ENCODE results near the gene POU2F2. TPM values are rescaled to one million over a fixed set of nuclear protein-coding genes. Genes with fewer than 3 reads are reported as not detected.

POU2F2 gene
- total RNA-seq, 2 donors from 2014 or later: 1.8 to 2.6 TPM

GRCh38 chr19:42130254-42130573 lies 2.0 kb downstream of the POU2F2 start:
- TF ChIP-seq CTCF (conservative IDR thresholded peaks at IDR 0.05): no peak
- DNase-seq: no peak
- Mint-ChIP-seq H3K4me1 (peaks cover 3% of the 10 kb centered on the region), H3K9me3 (no peaks in the 10 kb centered on the region), H3K27ac (no peak overlapping the region), H3K4me3 (no peak overlapping the region), H3K27me3 (ENCODE audit: insufficient read depth) (peaks cover 47% of the 10 kb centered on the region), H3K36me3 (ENCODE audit: low read depth) (no peaks in the 10 kb centered on the region)
- Histone ChIP-seq H3K4me3 (ENCODE audit: low read length) (no peak overlapping the region), H3K27me3 (ENCODE audit: control insufficient read depth, insufficient read depth, low read length, poor library complexity, severe bottlenecking) (peaks cover 32% of the 10 kb centered on the region), H3K36me3 (ENCODE audit: control insufficient read depth, insufficient read depth, low read length) (no peaks in the 10 kb centered on the region), H3K9me3 (ENCODE audit: control insufficient read depth, low read length) (no peaks in the 10 kb centered on the region), H3K9ac (ENCODE audit: extremely low read depth, low read length, poor library complexity, severe bottlenecking) (no peak overlapping the region), H3K27ac (ENCODE audit: low read depth, low read length) (no peak overlapping the region), H3K4me1 (ENCODE audit: control insufficient read depth, insufficient read depth, low read length) (no peaks in the 10 kb centered on the region)

GRCh38 chr19:42129399-42130253 lies 2.6 kb downstream of the POU2F2 start:
- H3K27ac ChIP-seq (ENCODE audit: low read depth, low read length): no peak overlapping the region
- H3K9ac ChIP-seq (ENCODE audit: extremely low read depth, low read length, poor library complexity, severe bottlenecking): no peak overlapping the region
- H3K27me3 Mint-ChIP-seq (ENCODE audit: insufficient read depth): peaks cover 44% of the 10 kb centered on the region
- H3K27ac Mint-ChIP-seq: no peak overlapping the region
- H3K4me1 Mint-ChIP-seq: peaks cover 3% of the 10 kb centered on the region
- no peaks in the 10 kb centered on the region for H3K36me3 ChIP-seq (ENCODE audit: control insufficient read depth, insufficient read depth, low read length)
- no peaks in the 10 kb centered on the region for H3K9me3 ChIP-seq (ENCODE audit: control insufficient read depth, low read length)
- no peak overlapping the region for H3K4me3 ChIP-seq (ENCODE audit: low read length)
- 74 to 75% methylated on average over 10 to 19 of the region's 20 CpGs for WGBS, 2 experiments (ENCODE audit: insufficient coverage in 1 of 2, insufficient read length in 1 of 2)
- TF ChIP-seq CTCF (conservative IDR thresholded peaks at IDR 0.05): no peak
- DNase-seq: no peak
- no peaks in the 10 kb centered on the region for H3K36me3 Mint-ChIP-seq (ENCODE audit: low read depth)
- H3K9me3 Mint-ChIP-seq: no peaks in the 10 kb centered on the region
- H3K4me3 Mint-ChIP-seq: no peak overlapping the region
- peaks cover 32% of the 10 kb centered on the region for H3K27me3 ChIP-seq (ENCODE audit: control insufficient read depth, insufficient read depth, low read length, poor library complexity, severe bottlenecking)
- H3K4me1 ChIP-seq (ENCODE audit: control insufficient read depth, insufficient read depth, low read length): no peaks in the 10 kb centered on the region

GRCh38 chr19:42126574-42126973 lies 5.7 kb downstream of the POU2F2 start:
- 89% methylated on average over 5 of the region's 5 CpGs; no CpG with 5 or more reads in 1 of the 2 experiments for WGBS, 2 experiments (ENCODE audit: insufficient coverage in 1 of 2, insufficient read length in 1 of 2)
- no peak overlapping the region for H3K4me3 Mint-ChIP-seq
- DNase-seq: no peak
- H3K36me3 Mint-ChIP-seq (ENCODE audit: low read depth): no peaks in the 10 kb centered on the region
- no peak overlapping the region for H3K27ac Mint-ChIP-seq
- no peaks in the 10 kb centered on the region for H3K4me1 Mint-ChIP-seq
- Histone ChIP-seq H3K4me1 (ENCODE audit: control insufficient read depth, insufficient read depth, low read length) (no peaks in the 10 kb centered on the region), H3K27ac (ENCODE audit: low read depth, low read length) (no peak overlapping the region), H3K4me3 (ENCODE audit: low read length) (no peak overlapping the region), H3K9me3 (ENCODE audit: control insufficient read depth, low read length) (no peaks in the 10 kb centered on the region), H3K36me3 (ENCODE audit: control insufficient read depth, insufficient read depth, low read length) (no peaks in the 10 kb centered on the region), H3K27me3 (ENCODE audit: control insufficient read depth, insufficient read depth, low read length, poor library complexity, severe bottlenecking) (peaks cover 5% of the 10 kb centered on the region), H3K9ac (ENCODE audit: extremely low read depth, low read length, poor library complexity, severe bottlenecking) (no peak overlapping the region)
- peaks cover 19% of the 10 kb centered on the region for H3K27me3 Mint-ChIP-seq (ENCODE audit: insufficient read depth)
- H3K9me3 Mint-ChIP-seq: no peaks in the 10 kb centered on the region
- no peak for TF ChIP-seq CTCF (conservative IDR thresholded peaks at IDR 0.05)

Data from endodermal cell (in vitro differentiated cells).